Measurements from ENCODE around the gene LEPROT. TPM values are rescaled to one million over a fixed set of nuclear protein-coding genes. Genes with fewer than 3 reads are reported as not detected.

Gene LEPROT
- total and polyA plus RNA-seq, 4 donors = 23.6 to 43.4 (median 36.3) TPM

GRCh38 chr1:65441464-65441863 lies 21.0 kb downstream of the LEPROT start (continued):
- TF ChIP-seq REST (IDR thresholded peaks at IDR 0.05) = no peak
- TF ChIP-seq HNF4A (conservative IDR thresholded peaks at IDR 0.05) = no peak
- no peak for TF ChIP-seq HNF4G (IDR thresholded peaks at IDR 0.05)

- WGBS = 94% methylated on average over 1 of the region's 1 CpG
- TF ChIP-seq YY1 (IDR thresholded peaks at IDR 0.05) = no peak
- no peak for TF ChIP-seq NR2F2 (IDR thresholded peaks at IDR 0.05)
- no peak for TF ChIP-seq RAD21 (IDR thresholded peaks at IDR 0.05)
- TF ChIP-seq EGR1 (IDR thresholded peaks at IDR 0.05; ENCODE audit: low read depth in 2 of 2) = no peak
- no peak for TF ChIP-seq ZBTB33 (IDR thresholded peaks at IDR 0.05)
- no peak for TF ChIP-seq RXRA (IDR thresholded peaks at IDR 0.05)
- no peak for TF ChIP-seq FOXA2 (IDR thresholded peaks at IDR 0.05)
- TF ChIP-seq TAF1 (conservative IDR thresholded peaks at IDR 0.05) = no peak
- TF ChIP-seq HNF4A (conservative IDR thresholded peaks at IDR 0.05) = no peak
- TF ChIP-seq ATF3 (IDR thresholded peaks at IDR 0.05) = no peak
Measured at GRCh38 chr1:65442442-65442841, 22.0 kb downstream of the LEPROT start.

GRCh38 chr1:65443647-65444046 lies 23.2 kb downstream of the LEPROT start:
- no peak for DNase-seq (ENCODE audit: low spot score)
- Histone ChIP-seq H3K27ac (ENCODE audit: low read depth in 1 of 2, low read length in 2 of 2) (no peak overlapping the region), H3K9me3 (ENCODE audit: control insufficient read depth in 4 of 4, low read length in 3 of 4) (no peaks in the 10 kb centered on the region), H3K27me3 (ENCODE audit: control insufficient read depth in 4 of 4, insufficient read depth in 4 of 4, low read length in 3 of 4) (no peaks in the 10 kb centered on the region), H3K4me1 (ENCODE audit: control insufficient read depth in 4 of 4, insufficient read depth in 4 of 4, low read length in 3 of 4) (no peaks in the 10 kb centered on the region), H3K36me3 (ENCODE audit: control insufficient read depth in 4 of 4, insufficient read depth in 3 of 4, low read depth in 1 of 4, low read length in 3 of 4) (no peaks in the 10 kb centered on the region), H3K9ac (ENCODE audit: low read depth in 1 of 2, low read length in 2 of 2) (no peak overlapping the region), H3K4me3 (ENCODE audit: low read depth in 1 of 3, low read length in 3 of 3) (no peak overlapping the region)
- WGBS = 89% methylated on average over 2 of the region's 2 CpGs
- no peak for TF ChIP-seq EGR1 (IDR thresholded peaks at IDR 0.05; ENCODE audit: low read depth in 2 of 2)
- TF ChIP-seq FOXA1 (IDR thresholded peaks at IDR 0.05) = no peak
- no peak for TF ChIP-seq TAF1 (conservative IDR thresholded peaks at IDR 0.05)
- TF ChIP-seq ZBTB33 (IDR thresholded peaks at IDR 0.05) = no peak
- no peak for TF ChIP-seq HNF4G (IDR thresholded peaks at IDR 0.05)
- TF ChIP-seq YY1 (IDR thresholded peaks at IDR 0.05) = no peak
- no peak for TF ChIP-seq ATF3 (IDR thresholded peaks at IDR 0.05)
- no peak for TF ChIP-seq MAX (IDR thresholded peaks at IDR 0.05)
- no peak for TF ChIP-seq HNF4A (conservative IDR thresholded peaks at IDR 0.05)
- TF ChIP-seq CTCF (IDR thresholded peaks at IDR 0.05; ENCODE audit: low read depth, low read length, missing input control) = no peak

More at GRCh38 chr1:65442442-65442841, 22.0 kb downstream of the LEPROT start:
- DNase-seq (ENCODE audit: low spot score) = no peak
- Histone ChIP-seq H3K27me3 (ENCODE audit: control insufficient read depth in 4 of 4, insufficient read depth in 4 of 4, low read length in 3 of 4) (no peaks in the 10 kb centered on the region), H3K4me3 (ENCODE audit: low read depth in 1 of 3, low read length in 3 of 3) (no peak overlapping the region), H3K27ac (ENCODE audit: low read depth in 1 of 2, low read length in 2 of 2) (no peak overlapping the region), H3K36me3 (ENCODE audit: control insufficient read depth in 4 of 4, insufficient read depth in 3 of 4, low read depth in 1 of 4, low read length in 3 of 4) (no peaks in the 10 kb centered on the region), H3K9ac (ENCODE audit: low read depth in 1 of 2, low read length in 2 of 2) (no peak overlapping the region), H3K4me1 (ENCODE audit: control insufficient read depth in 4 of 4, insufficient read depth in 4 of 4, low read length in 3 of 4) (no peaks in the 10 kb centered on the region), H3K9me3 (ENCODE audit: control insufficient read depth in 4 of 4, low read length in 3 of 4) (no peaks in the 10 kb centered on the region)

All from liver (tissue), 9 donors.